Activated CD8-positive, alpha-beta memory T cell treated with anti-CD3 and anti-CD28 coated beads, Interleukin-2, amount 50 U/mL, for 1 hour (primary cell): Measurements from ENCODE around the gene KRTAP2-4.
"Not testable (repeated sequence)": the region's sequence is repeated elsewhere in the genome, so short reads cannot be mapped to it uniquely, and the experiment has no call there.

ENCODE experiments used
- DNase-seq: peaks from one replicate; pipeline ENCODE4 v3.0.0-alpha.2; 2020; ENCODE audit errors: extremely low read depth

KRTAP2-4 gene

GRCh38 chr17:41071606-41072360 is 6.1 kb upstream of the KRTAP2-4 start:
- DNase-seq: no peak

DNA sequence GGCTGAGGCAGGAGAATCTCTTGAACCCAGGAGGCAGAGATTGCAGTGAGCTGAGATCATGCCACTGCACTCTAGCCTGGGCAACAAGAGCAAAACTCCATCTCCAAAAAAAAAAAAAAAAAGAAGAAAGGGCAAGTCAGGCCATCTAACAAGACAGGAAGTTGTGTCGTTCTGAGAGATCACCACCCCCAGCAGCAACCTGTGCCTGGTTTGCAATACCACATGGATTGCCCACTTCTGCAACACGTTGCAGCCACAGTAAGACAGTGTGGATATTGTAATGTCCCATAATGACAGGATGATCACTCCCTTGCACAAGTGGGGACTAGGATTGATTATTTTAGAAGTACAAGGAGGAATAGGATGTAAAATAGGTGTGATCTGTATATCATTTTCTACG is 3.4 kb upstream of the KRTAP2-4 start:
- DNase-seq: no peak

- no peak for DNase-seq
These were observed 1.6 kb upstream of the KRTAP2-4 start for GRCh38 chr17:41067281-41067680.

DNA sequence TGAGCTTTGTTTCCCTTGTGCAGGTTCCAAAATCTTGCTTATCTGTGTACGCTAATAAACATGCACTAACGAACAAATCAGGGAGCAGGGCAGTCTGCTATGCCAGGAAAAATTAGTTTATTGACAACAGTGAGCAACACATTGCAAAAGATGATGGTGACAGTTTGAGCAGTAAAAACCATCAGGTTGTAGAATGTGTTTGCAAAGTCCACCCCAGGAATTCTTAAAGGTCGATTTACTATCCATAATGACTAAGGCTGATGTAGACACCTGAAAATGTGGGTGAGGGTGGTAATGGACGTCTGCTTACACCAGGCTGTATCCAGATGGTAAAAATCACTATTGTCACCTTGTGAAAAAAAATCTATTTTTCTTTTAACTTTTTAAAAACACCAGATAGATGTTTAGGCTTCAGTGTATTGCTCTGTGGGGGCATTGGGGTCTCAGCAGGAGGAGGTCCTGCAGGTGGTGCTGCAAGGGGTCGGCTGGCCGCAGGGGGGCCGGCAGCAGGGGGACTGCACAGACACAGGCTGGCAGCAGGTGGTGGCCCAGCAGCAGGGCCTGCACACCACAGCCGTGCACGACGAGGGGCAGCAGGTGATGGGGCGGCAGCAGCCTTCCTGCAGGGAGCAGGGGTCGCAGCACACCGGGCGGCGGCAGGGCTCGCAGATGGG is 526 bp downstream of the KRTAP2-4 start:
- DNase-seq: not testable (repeated sequence)

GRCh38 chr17:41064301-41064700 is 1.4 kb downstream of the KRTAP2-4 start:
- DNase-seq: no peak

DNA sequence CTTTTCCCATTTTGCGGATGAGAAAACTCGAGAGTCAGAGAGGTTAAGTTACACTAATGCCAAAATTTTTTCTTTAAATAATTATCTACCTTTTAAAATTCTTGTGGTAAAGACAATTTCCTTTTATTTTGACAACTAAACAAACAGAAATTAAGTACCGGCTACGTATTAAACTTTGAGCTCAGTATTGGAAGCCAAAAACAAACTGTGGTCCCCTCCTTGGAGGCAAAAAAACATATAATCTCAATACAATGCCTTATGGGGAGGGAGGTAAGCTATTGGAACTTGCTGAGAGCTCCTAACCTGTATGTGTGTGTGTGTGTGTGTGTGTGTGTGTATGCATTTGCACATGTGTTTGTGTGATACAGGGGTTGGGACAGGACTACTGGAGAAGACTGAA is 2.2 kb downstream of the KRTAP2-4 start:
- no peak for DNase-seq

DNA sequence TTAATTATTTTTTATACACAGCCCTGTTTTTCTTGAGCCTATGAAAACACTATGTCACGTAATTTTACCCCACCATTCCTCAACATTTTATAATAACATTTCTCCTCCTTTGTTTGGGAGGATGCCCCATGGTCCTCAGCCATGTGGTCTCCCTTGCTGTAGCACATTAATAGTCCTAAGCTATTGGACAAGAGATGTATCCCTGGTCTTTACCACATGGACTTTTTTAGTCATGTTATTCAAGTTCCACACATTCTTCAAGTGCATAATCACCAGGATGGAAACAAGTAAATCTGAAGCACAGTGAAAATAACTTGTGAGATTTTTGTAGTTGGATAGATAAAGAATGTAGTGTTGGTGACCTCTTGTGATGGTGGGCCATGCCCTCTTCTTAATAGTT is 3.7 kb downstream of the KRTAP2-4 start:
- DNase-seq: no peak

GRCh38 chr17:41060052-41060604 is 5.6 kb downstream of the KRTAP2-4 start, which contains the start of gene KRTAP2-3:
Gene KRTAP2-3, minus strand, starts transcription at chr17:41060114. Its CDS starts 64 bp downstream, at chr17:41060050.
- no peak for DNase-seq

- DNase-seq: not testable (repeated sequence)
These were observed 6.2 kb downstream of the KRTAP2-4 start for GRCh38 chr17:41059276-41060051.

- DNase-seq: no peak
These were observed 6.9 kb downstream of the KRTAP2-4 start for GRCh38 chr17:41058741-41059140.

DNA sequence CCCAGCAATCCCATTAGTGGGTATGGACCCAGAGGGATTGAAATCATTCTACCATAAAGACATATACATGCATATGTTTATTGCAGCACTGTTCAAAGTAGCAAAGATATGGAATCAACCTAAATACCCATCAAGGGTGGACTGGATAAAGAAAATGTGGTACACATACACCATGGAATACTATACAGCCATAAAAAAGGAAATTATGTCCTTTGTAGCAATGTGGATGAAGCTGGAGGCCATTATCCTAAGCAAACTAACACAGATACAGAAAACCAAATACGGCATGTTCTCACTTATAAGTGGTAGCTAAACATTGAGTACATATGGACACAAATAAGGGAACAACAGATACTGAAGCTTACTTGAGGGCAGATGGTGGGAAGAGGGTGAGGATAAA is 8.1 kb downstream of the KRTAP2-4 start:
- no peak for DNase-seq

GRCh38 chr17:41055130-41055529 is 10.5 kb downstream of the KRTAP2-4 start, which contains the start of gene KRTAP2-2:
Gene KRTAP2-2, minus strand, starts transcription at chr17:41055230. Its CDS starts 19 bp downstream, at chr17:41055211.
- not testable (repeated sequence) for DNase-seq

- not testable (repeated sequence) for DNase-seq
These were observed 11.1 kb downstream of the KRTAP2-4 start for GRCh38 chr17:41054556-41054955.

- DNase-seq: no peak
These were observed 11.7 kb downstream of the KRTAP2-4 start for GRCh38 chr17:41054025-41054424.

DNA sequence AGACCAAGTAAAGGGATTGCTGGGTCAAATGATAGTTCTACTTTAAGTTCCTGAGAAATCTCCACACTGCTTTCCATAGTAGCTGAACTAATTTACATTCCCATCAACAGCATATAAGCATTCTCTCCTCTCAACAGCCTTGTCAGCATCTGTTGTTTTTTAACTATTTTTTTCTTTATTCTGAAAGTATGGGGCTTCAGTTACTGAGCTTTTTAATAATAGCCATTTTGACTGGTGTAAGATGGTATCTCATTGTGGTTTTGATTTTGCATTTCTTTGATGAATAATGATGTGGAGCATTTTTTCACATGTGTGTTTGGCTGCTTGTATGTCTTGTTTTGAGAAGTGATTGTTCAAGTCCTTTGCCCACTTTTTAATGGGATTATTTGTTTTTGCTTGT is 13.1 kb downstream of the KRTAP2-4 start:
- DNase-seq: no peak

GRCh38 chr17:41049110-41049509 is 16.6 kb downstream of the KRTAP2-4 start:
- no peak for DNase-seq

- DNase-seq: no peak
These were observed 17.2 kb downstream of the KRTAP2-4 start for GRCh38 chr17:41048441-41048840.

DNA sequence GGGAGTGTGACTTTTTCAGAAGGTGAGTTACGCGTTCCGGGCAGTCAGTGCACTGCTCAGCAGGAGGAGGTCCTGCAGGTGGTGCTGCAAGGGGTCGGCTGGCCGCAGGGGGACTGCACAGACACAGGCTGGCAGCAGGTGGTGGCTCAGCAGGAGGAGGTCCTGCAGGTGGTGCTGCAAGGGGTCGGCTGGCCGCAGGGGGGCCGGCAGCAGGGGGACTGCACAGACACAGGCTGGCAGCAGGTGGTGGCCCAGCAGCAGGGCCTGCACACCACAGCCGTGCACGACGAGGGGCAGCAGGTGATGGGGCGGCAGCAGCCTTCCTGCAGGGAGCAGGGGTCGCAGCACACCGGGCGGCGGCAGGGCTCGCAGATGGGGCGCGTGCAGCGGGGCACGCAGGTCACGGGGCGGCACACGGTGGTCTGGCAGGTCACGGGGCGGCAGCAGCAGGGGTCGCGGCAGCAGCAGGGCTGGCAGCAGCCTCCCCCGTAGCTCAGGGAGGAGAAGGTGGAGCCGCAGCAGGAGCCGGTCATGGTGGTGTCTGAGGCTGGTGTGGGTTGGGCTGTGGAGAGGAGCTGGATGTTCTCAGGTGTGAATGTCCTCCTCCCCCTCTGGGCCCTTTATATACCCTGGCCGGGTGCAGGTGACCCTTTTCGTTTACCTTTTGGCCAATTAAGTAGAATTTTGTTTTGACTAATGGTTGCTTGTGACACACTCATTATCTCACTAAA is 18.8 kb downstream of the KRTAP2-4 start, which contains the start of gene KRTAP2-1:
Gene KRTAP2-1, minus strand, starts transcription at position 582 of the 731 bp plus-strand sequence. Its CDS starts 49 bp downstream, at position 533.
- DNase-seq: not testable (repeated sequence)

- DNase-seq: no peak
These were observed 22.7 kb downstream of the KRTAP2-4 start for GRCh38 chr17:41042953-41043352.

DNA sequence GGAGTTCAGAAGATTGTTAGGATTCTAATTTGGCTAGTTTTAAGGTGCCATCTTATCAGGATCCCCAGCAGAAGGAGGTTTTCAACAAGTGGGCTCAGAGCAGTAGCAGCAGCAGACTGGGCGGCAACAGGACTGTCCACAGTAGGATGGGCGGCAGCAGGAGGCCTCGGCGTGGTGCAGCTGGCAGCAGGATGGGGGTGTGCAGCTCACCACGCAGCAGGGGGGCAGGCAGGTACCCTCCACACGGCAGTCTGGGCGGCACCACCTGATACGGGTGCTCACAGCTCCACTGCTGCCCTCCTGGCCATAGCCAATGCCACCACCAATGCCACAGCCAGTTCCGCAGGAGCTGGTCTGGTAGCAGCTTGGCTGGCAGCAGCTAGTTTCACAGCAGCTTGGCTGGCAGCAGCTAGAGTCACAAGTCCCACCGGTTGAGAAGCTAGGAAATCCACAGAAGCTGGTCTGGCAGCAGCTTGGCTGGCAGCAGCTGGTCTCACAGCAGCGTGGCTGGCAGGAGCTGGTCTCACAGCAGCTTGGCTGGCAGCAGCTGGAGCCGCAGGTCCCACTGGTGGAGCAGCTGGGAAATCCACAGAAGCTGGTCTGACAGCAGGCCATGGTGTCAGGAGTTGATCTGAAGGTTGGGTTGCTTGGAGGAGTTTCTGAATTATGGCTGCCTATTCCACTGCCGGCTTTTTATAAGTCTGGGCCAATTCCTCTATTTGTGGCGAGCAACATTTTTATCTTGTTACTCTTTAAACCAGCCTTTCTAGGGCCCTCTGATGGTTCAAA is 24.7 kb downstream of the KRTAP2-4 start, which contains the start of gene KRTAP1-1:
Gene KRTAP1-1, minus strand, starts transcription at position 668 of the 789 bp plus-strand sequence. Its CDS starts 53 bp downstream, at position 615.
- not testable (repeated sequence) for DNase-seq
